ENCODE results near the gene BRD3OS.

GRCh38 chr9:134044944-134045343 lies 19.7 kb downstream of the BRD3OS start:
- no peak for TF ChIP-seq EZH2phosphoT487 (IDR thresholded peaks at IDR 0.05; ENCODE audit: insufficient read depth, low read depth)
- no peak for TF ChIP-seq EZH2 (IDR thresholded peaks at IDR 0.05; ENCODE audit: insufficient read depth, poor library complexity, severe bottlenecking)
